ENCODE measurements around the gene NDOR1. TPM values are rescaled to one million over a fixed set of nuclear protein-coding genes. Genes with fewer than 3 reads are reported as not detected.

Gene NDOR1
- total RNA-seq, 1 experiment from 2014 or later, result 31.8 TPM

GRCh38 chr9:137199411-137200121 lies 5.9 kb upstream of the NDOR1 start:
- peaks cover 20% of the 10 kb centered on the region for H3K36me3 Mint-ChIP-seq (ENCODE audit: insufficient read depth, unreplicated experiment)
- H3K4me3 ChIP-seq (ENCODE audit: low read depth, low read length), result peak overlapping the region; percentile 49
- H3K4me1 Mint-ChIP-seq (ENCODE audit: low read depth, unreplicated experiment), result peaks cover 8% of the 10 kb centered on the region
- TSS peak; percentile 14 for BruUV-seq (replicated peaks)
- no peak for DNase-seq
- intact Hi-C loops (cut with micrococcal nuclease; ENCODE audit: unreplicated experiment), result loop anchor here (1.0 to 5.0 kb wide), 3 partner anchors 10 to 38 kb away; no protein-coding TSS in a partner anchor
- no peaks in the 10 kb centered on the region for H3K9me3 ChIP-seq
- no peaks in the 10 kb centered on the region for H3K9me3 Mint-ChIP-seq (ENCODE audit: unreplicated experiment)
- H3K4me3 Mint-ChIP-seq (ENCODE audit: unreplicated experiment), result peak overlapping the region; percentile 76
- H3K36me3 ChIP-seq (ENCODE audit: control insufficient read depth, insufficient read depth, low read length), result no peaks in the 10 kb centered on the region
- peak overlapping the region; percentile 39 for H3K27ac Mint-ChIP-seq (ENCODE audit: unreplicated experiment)
- H3K4me1 ChIP-seq, result peaks cover 39% of the 10 kb centered on the region
- H3K27me3 Mint-ChIP-seq (ENCODE audit: insufficient read depth, unreplicated experiment), result no peaks in the 10 kb centered on the region
- POLR2A ChIA-PET, result interaction anchor here (0.5 to 2.0 kb wide), 2 partner anchors 10 to 41 kb away, joined by 3 to 21 read pairs; partner anchors contain the start of genes ANAPC2 and SSNA1
- no peaks in the 10 kb centered on the region for H3K27me3 ChIP-seq (replicated peaks; ENCODE audit: control insufficient read depth, insufficient read depth, low read length)
- CTCF ChIA-PET, result interaction anchor here (0.6 to 2.0 kb wide), 3 partner anchors 10 to 68 kb away, joined by 3 to 12 read pairs (median 4); partner anchors contain the start of genes ANAPC2 and SSNA1
- TF ChIP-seq CTCF (IDR thresholded peaks at IDR 0.05; ENCODE audit: insufficient read depth in 1 of 2, low read depth in 1 of 2, low read length in 1 of 2, severe bottlenecking in 1 of 2, unreplicated experiment in 1 of 2), result no peak

GRCh38 chr9:137200311-137201204 lies 4.9 kb upstream of the NDOR1 start, which contains the start of gene TPRN:
Gene TPRN, minus strand, starts transcription at chr9:137200741. Its CDS starts 30 bp downstream, at chr9:137200711.
- Histone ChIP-seq H3K36me3 (ENCODE audit: control insufficient read depth, insufficient read depth, low read length) (no peaks in the 10 kb centered on the region), H3K9me3 (no peaks in the 10 kb centered on the region), H3K27me3 (replicated peaks; ENCODE audit: control insufficient read depth, insufficient read depth, low read length) (no peaks in the 10 kb centered on the region), H3K4me1 (peaks cover 37% of the 10 kb centered on the region), H3K4me3 (ENCODE audit: low read depth, low read length) (peak within 1 kb of the TSS; percentile 80)
- Mint-ChIP-seq H3K9me3 (ENCODE audit: unreplicated experiment) (no peaks in the 10 kb centered on the region), H3K36me3 (ENCODE audit: insufficient read depth, unreplicated experiment) (peaks cover 28% of the 10 kb centered on the region), H3K27me3 (ENCODE audit: insufficient read depth, unreplicated experiment) (no peaks in the 10 kb centered on the region), H3K4me1 (ENCODE audit: low read depth, unreplicated experiment) (peaks cover under 1% of the 10 kb centered on the region), H3K27ac (ENCODE audit: unreplicated experiment) (peak within 1 kb of the TSS; percentile 64), H3K4me3 (ENCODE audit: unreplicated experiment) (peak within 1 kb of the TSS; percentile 78)
- ChIA-PET CTCF (interaction anchor here (0.7 to 1.2 kb wide), 10 partner anchors 10 to 154 kb away, joined by 3 to 12 read pairs (median 4); partner anchors contain the start of genes ANAPC2, SSNA1 and TUBB4B), POLR2A (interaction anchor here (0.5 to 2.0 kb wide), 14 partner anchors 8 to 401 kb away, joined by 3 to 21 read pairs (median 4); partner anchors contain the start of genes ANAPC2, EXD3, MAN1B1 and NOXA1)
- no peak for TF ChIP-seq CTCF (IDR thresholded peaks at IDR 0.05; ENCODE audit: insufficient read depth in 1 of 2, low read depth in 1 of 2, low read length in 1 of 2, severe bottlenecking in 1 of 2, unreplicated experiment in 1 of 2)
- DNase-seq, result peak; percentile 100
- intact Hi-C loops (cut with micrococcal nuclease; ENCODE audit: unreplicated experiment), result loop anchor here (1.0 to 5.0 kb wide), 3 partner anchors 11 to 37 kb away; no protein-coding TSS in a partner anchor
- no TSS peak for BruUV-seq (replicated peaks)

Measured in Caco-2 (cell line).